GM18907 (cell line): ENCODE measurements around the gene CCDC85C.

Experiments used
- ATAC-seq: cut with Tn5 transposase; IDR thresholded peaks from one replicate; pipeline ENCODE4 v1.9.1; 2021; ENCODE audit warnings: mild to moderate bottlenecking, moderate library complexity; ENCODE audit not compliant: unreplicated experiment

CCDC85C gene

DNA sequence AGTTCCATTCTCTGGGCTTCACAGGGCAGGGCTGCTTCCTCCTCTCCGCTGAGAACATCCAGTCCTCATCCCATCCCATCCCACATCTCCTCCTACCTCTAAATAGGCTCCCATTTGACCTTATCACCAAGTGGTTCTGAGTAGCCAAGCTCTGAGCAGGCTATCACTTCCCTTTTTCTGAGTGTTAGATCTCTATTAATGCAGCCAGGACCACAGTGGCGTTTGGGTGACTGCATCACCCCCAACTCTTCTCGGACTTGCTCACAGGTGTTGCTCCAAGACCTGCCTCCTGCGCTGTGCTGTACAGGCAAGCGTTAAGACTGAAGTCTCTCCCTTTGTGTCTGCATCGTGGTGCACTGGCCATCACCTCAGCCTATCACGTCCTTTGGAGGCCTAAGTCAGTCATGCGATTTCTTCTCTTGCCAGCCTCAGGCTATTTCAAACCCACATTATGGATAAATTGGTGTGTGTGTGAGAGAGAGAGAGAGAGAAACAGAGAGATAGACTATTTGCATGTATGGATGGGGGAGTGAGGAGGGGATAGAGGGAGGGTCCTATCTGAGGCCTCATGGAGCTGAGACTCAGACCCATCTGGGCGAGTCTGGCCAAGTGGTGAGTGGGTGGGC, 28.5 kb upstream of the CCDC85C start:
- no peak for ATAC-seq

DNA sequence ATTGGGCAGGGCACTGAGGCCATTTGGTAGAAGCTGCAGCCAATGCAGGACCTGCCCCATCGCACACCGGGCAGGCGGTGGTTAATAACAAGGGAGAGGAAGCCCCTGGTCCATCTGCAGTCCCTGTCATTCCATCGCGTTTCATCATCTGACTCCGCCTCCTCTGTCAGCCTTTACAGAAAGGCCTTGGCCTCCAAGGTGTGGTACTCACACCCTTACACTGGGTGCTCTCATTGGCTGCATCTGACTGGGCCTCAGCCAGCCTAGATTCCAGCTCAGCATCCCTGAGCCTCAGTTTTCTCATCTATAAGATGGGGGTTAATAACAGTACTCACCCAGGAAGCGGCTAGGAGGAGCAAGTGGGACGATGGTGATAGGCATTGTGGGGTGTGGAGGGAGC, 26.2 kb upstream of the CCDC85C start:
- no peak for ATAC-seq

GRCh38 chr14:99628887-99629618, 25.0 kb upstream of the CCDC85C start:
- peak; percentile 69 for ATAC-seq

GRCh38 chr14:99627510-99628381, 23.7 kb upstream of the CCDC85C start:
- no peak for ATAC-seq

DNA sequence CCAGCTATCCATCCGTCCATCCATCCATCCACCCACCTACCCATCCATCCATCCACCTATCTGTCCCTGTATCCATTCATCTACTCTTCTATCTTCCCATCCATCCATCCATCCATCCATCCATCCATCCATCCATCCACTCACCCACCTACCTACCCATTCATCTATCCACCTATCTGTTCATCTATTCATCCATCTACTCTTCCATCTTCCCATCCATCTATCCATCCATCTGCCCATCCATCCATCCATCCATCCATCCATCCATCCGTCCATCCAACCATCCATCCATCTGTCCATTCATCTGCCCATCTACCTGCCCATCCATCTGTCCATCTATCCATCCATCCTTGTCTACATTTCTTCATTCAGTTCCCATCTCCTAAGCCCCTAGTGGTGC, 23.1 kb upstream of the CCDC85C start:
- ATAC-seq: no peak

DNA sequence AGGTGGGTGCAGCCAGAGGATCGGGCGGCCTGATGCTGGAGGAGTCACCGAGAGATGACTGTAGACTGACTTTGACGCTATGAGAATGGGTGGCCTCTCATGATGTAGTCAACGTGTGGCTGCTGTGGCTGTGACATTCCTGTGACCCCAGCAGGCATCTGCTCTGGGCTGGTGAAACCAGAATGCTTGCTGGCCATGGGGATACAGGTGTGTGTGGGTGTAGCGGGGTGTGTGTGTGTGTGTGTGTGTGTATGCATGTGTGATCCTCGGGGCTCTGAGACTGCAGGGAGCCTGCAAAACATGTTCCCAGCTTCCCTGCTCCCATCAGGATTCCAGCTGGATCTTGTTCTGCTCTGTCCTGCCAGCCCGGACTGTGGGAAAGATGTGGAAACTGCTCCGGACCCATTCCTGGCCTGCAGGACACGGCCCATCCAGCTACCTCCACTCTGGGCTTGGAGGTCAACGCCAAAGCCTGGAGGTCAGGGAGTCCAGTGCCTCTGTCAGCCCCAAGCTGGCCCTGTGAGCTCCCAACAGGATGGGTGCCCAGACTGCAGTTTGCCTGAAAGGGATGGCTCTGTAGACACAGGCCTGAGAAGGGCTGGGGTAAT, 22.1 kb upstream of the CCDC85C start:
- ATAC-seq: no peak

DNA sequence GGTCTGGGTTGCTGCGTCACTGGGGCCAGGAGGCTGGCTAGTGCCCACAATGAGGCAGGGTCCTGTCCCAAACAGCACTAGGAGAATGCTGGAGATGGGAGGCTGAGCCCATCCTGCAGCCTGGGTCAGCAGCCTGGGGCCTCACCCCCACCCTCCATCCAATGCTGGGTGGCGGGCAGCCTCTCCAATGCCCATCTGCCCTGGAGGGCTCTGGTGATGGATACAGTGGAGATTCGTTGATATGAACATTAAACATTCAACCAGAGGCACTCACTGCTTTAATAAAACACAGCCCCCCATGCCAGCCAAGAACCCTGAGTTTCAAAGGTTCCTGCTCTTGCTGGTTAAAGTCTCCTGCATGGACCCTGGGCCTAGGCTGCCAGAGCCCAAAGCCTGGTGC, 21.5 kb upstream of the CCDC85C start:
- no peak for ATAC-seq

DNA sequence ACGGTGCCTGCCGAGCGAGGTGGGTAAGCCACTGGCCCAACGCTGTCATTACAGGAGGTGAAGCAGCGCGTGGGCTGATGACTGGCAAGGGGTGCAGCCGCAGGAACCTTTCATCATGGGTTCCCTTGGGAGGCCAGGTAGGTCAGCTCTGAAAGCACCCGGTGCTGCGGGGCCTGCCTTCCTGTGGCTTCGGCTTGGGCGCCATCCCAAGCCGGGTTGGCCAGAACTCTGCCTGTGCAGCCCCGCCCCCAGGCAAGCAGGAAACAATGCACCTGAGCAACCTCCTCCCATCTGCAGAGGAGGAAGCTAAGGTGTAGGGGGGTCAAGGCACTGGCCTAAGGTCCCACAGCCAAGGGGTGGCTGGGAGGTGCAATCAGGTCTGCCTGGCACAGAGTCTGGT, 21.0 kb upstream of the CCDC85C start:
- no peak for ATAC-seq

GRCh38 chr14:99624024-99624423, 20.0 kb upstream of the CCDC85C start:
- ATAC-seq: no peak

DNA sequence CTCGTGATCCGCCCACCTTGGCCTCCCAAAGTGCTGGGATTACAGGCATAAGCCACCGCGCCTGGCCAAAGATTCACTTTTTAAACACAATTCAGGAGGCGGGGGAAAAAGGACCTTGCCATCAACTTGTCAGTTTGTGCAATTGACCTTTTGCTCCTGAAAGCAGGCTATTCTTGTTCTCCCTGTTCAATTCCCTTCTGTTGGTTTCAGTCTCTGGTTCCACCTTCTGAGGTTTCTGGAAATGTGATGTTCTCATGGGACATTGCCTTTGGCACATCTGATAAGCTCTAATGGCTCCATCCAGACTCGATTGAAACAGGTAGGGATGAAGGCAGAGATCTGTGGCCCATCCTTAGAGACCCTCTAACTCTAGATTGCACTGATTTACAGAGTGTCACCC, 17.9 kb upstream of the CCDC85C start:
- no peak for ATAC-seq

GRCh38 chr14:99619835-99620834, 16.1 kb upstream of the CCDC85C start:
- ATAC-seq: no peak

DNA sequence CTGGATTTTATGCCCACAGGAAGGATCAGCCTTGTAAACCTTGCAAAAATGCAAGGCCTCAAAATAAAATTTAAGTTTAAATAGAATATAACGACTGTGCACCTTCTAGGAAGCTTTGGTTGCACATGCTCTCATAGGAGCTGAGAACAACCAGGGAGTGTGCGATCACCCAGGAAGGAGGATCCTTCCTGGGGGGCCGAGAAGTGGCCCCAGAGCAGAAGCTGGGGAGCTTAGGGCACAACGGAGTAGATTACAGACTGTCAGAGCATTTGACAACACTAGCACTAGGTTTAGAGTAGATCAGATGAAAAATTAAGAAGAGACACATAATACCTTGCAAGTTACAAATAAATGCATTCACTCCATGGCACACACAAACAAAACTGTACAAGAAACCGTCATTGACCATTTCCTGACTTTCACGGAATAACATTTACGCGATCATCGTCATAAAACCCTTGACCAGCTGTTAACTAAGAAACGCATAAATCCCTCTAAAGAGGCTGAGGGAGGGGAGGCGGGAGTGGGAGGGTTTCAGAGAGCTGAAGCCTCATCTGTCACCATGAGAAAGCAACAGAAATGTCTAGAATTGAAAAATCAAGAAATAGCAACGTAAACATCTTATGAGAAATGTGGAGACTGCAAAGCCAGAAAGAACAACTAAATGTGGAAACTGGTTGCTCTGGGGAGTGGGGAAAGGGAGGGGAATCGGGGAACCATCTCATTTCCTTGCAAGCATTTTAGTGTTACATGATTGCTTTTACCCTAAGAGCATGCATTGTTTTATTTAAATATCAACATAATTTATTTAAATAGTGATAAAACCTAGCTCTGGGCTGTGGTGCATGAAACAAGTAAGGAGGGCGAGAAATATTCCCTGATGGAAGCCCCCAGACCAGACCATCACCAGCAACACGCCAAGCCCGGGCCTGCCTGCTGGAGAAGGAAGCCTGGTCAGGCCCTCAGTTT, 13.1 kb upstream of the CCDC85C start:
- no peak for ATAC-seq

DNA sequence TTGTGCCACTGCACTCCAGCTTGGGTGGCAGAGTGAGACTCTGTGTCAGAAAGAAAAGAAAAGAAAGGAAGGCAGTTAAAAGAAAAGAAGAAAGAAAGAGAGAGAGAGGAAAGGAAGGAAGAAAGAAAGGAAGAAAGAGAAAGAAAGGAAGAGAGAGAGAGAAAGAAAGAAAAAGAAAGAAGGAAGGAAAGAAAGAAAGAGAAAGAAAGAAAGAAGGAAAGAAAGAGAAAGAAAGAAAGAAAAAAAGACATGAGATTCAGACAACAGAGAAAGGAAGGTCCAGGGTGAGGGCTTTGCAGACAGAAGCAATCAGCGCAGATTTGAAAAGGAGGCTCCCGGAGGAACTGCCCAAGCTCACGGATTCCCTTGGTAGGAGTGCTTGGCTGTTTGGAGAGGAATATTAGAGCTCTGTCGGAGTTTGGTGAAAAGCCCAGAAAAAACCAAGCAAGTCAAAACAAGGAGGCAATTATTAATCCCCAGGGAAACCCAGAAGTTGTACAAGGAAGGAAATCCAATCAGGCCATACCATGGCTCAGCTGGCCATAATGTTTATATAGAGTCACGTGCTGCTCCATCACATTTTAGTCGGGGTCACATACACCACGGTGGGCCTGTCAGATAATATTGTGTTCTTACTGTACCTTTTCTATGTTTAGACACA, 11.6 kb upstream of the CCDC85C start:
- no peak for ATAC-seq

- ATAC-seq: no peak
Observed at GRCh38 chr14:99612738-99613330, 8.8 kb upstream of the CCDC85C start.

- no peak for ATAC-seq
Observed at GRCh38 chr14:99612071-99612737, 8.2 kb upstream of the CCDC85C start.

- ATAC-seq: no peak
Observed at GRCh38 chr14:99611646-99612045, 7.6 kb upstream of the CCDC85C start.
